Activated CD8-positive, alpha-beta memory T cell treated with anti-CD3 and anti-CD28 coated beads, Interleukin-2, amount 50 U/mL, for 1 hour (primary cell): ENCODE measurements around the gene CAMKV.

Experiments
- DNase-seq: peaks from one replicate; pipeline ENCODE4 v3.0.0-alpha.2; 2020; ENCODE audit errors: extremely low read depth

Gene CAMKV

DNA sequence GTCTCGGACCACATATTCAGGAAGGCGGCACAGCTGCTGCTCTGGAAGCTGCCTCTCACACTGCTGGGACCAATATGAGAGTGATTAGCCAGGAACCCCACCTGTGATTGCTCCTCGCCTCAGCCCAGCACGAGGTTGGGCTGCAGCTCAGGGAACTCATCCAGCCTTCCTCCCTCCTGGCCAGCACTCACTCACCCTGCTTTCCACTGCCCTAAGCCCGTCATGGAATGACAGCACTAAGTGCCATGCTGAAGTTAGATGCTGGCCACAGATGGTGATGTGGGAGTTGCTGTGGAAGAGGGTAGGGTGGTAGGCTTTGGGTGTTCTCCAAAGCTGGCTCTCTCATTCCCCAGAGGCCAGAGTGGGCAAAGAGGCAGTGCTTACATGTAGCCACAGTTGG lies 26.6 kb upstream of the CAMKV start:
- DNase-seq = no peak

DNA sequence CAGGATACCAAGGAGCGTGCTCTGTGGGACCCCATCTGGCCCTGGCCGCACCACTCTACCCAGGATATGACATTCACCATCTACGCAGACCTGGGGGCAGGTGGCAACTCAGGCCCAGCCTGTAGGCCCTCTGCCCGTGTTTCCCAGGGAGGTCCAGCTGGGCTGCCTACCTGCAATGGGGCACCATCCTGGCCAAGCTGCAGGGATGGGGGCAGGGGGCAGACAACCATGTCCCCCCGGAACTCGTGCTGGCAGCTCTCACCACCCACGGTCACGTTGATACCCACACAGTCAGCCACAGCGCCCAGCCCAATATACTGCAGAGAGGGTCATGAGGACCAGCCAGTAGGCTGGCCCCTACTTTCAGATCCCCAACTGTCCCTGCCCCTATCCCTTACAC lies 26.1 kb upstream of the CAMKV start:
- DNase-seq = no peak

DNA sequence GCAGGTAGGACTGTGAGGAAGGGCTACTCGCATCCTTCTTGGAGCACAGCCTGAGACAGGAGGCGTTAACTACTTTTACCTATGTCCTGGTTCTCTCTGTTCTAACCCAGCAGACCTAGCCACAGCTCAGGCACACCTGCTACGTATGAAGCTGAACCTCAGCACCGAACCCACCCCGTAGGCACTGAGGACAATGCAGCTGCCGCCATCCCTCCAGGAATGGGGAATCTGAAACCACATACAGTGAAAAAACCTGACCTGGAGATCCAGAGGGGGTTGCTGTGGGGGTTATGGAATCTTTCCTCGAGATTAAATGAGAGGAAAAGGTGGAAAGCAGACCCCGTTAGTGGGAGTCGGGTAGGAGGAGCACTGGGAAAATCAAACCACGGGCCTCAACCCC lies 19.6 kb upstream of the CAMKV start:
- no peak for DNase-seq

DNA sequence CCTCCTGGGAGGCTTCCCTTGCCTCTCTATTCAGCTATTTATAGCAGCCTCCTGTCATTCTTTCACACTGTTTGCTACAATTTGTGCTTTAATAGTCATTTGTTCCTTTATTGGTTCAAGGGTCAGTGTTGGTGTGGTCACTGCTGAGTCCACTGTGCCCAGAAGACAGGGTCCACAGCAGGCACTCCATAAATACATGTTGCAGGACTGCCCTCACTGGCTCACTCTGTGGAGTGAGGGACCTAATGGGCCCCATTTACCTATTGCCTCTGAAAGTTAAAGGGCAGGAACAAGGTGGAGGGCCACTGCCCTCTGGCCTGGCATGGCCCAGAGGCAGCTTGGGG lies 17.2 kb upstream of the CAMKV start:
- DNase-seq = no peak

DNA sequence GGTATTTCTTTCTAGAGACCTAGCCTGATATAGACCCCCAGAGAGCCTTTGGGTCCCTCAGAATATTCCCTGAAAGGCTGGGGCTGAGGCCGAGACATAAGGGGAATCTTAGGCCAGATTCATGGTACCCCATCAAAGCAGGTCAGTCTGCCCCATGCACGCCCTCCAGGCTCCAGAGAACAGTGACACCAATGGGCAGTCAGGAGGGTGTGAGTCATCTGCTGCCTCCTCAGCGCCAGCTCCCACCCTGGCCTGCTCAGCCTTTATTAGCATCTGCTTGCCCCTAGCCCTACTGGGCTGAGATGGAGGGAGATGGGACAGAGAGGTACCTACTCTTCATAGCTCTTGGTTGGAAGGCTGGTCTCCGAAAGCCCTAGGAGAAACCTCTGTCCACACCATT lies 14.3 kb upstream of the CAMKV start:
- DNase-seq = no peak

DNA sequence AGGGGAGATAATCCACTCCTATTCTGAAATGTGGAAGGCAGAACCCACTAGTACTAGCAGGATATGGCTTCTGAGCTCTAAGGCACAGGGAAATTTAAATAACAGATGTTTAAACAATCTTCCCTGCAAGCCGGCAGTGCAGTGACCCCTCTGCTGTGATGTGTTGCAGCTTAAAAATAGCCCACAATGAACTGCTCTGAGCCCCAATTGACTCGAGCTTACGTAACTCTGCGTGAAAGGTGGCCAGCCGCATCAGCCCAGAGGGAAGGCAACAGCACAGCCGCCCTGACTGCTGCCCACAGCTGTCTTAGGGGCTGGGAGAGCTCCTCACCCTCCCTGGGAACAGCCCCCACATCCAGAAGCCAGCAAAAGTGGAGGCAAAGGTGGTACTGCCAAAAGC lies 12.5 kb upstream of the CAMKV start:
- DNase-seq = no peak

DNA sequence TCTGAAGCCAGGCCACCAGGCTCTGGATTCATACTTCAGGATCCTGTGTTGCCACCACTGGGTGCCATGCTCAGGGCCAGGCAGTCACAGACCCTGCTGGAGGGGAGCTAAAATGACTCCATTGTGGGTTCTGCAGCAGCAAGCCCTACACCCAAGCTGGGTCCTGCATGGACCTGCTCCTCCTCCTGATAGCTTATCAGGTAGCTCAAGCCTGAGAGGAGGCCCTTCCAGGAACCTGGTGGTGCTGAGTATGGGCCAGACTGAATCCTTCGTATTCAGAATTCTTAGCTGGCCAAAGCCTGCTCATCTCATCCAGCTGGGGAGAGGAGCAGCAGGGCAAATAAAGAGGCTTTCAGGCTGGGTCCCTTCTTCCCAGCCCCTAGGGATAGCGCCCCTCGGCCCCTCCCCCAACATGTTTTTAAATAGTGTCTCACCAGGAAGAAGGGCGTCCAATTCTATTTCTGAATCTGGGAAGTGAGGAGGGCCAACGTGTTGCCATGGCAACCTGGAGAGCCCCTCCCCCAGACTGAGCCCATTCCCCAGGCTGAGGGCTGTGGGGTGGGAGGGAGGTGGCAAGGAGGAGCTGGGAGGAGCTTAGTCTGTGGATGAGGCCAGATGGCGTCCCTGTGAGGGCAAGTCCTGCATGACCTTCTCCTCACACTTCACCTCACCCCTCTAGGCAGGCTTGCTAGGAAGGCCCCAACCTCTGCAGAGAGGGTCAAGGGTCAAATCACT lies 11.0 kb upstream of the CAMKV start:
- DNase-seq = no peak

DNA sequence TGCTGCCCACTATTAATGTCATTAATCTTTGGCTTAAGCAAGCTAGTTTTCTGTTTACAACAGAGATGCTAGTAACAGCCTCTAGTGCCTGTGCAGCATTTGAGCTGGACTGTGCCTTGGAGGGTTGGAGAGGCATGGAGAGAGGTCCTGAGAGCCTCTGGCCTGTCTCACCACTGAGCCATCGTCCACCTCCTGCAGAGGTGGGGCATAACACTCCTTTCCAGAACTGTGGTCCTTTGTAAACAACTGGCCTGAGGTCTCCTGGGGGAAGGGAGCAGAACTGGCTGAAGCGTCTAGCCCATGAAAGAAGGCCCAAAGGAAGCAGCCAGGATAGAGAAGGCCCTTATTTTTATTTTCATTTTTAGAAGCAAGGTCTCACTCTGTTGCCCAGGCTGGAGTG lies 10.0 kb upstream of the CAMKV start:
- no peak for DNase-seq

DNA sequence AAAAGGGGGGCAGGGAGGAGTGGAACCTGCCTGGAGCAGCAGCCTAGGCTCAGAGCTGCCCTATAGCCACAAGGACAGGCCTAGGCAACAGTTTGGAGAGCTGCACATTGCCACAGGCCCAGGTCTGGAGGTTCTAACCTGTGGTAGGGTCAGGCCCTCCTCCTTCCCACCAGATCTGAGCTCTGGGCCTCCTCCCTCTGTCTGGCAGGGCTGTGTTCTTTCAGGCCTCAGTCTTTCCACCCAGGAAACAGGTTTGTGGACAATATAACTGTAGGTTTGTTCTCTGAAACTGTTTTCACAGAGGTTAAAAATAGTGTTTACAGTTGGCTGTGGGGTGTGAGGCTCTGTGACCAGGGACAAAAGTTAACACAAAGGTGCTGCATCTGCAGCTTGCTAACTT lies 9.0 kb upstream of the CAMKV start:
- DNase-seq = no peak

DNA sequence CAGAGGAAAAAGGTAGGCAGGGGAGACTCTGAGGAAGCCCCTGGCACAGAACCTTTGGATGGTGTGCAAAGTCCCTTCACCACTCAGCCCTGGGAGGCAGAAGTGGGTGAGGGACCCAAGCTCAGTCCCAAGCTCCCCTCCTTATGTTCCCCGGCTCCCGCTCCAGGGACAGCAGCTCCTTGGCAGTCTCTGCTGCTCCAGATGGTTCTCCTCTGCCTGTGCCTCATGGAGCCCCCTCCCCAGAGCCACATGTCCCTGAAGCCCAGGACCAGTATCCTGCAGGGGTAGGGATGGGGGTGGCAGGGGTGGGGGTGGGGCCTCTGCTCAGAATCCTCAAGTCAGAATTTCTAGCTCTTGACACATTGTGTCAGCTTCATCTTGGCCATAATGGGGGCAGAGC lies 8.0 kb upstream of the CAMKV start:
- DNase-seq = no peak

DNA sequence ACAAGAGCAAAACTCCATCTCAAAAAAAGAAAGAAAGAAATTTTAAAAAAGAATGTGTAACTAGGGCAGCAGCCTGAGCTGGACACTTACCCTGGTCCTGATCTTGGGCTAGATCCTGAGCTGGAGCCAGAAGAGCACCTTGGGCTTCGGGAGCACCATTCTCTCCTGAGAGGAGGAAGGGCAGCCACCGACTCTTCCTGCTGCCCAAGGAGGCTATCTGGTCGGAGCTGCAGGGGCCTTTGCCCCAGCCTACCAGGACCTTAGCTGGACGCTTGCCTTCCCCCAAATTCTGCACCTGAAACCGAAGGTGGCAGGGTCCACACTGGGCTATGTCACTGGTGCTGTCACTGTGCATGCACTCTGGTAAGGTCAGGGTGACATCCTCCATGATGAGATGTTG lies 6.9 kb upstream of the CAMKV start:
- DNase-seq = no peak

DNA sequence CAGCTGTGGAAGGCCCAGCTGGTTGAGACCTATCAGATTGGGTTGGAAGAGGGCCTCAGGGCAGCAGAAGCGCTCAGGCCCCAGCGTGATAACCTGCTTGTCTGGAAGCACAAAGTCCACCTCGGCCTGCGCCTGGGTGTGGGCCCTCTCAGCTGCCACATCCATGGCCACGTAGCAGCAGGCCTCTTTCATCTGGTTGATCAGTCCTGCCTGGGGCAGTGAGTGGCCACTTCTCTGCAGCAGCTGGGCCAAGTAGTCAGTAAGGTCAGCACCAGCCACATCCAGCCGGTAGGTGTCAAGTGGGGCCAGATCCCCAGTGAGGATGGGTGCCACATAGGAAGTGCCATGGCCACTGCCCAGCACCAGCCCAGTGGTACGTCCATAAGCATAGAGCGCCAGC lies 3.9 kb upstream of the CAMKV start:
- no peak for DNase-seq

DNA sequence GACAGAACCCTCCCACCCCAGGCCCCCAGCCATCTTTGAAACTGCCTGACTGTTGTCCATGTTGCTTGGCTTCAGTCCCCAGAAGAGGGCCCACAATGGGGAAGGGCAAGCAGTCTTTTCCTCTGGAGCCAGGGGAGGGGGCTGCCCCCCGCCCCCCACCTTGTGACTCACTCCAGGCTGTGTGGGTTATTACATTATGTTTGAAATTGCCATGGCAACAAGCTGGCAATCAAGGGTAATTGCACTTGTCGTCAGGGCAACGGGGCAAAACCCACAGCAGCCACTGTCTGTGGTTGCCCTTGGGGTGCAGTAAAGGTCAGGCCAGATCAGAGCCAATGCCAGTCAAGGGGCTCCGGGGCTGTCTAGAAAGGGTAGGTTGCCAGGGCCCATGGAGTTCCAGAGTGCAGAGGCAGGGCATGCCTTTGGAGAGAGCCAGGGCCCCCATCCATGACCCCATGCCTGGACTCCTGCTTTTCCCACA lies 3.1 kb upstream of the CAMKV start:
- DNase-seq = peak; percentile 17

DNA sequence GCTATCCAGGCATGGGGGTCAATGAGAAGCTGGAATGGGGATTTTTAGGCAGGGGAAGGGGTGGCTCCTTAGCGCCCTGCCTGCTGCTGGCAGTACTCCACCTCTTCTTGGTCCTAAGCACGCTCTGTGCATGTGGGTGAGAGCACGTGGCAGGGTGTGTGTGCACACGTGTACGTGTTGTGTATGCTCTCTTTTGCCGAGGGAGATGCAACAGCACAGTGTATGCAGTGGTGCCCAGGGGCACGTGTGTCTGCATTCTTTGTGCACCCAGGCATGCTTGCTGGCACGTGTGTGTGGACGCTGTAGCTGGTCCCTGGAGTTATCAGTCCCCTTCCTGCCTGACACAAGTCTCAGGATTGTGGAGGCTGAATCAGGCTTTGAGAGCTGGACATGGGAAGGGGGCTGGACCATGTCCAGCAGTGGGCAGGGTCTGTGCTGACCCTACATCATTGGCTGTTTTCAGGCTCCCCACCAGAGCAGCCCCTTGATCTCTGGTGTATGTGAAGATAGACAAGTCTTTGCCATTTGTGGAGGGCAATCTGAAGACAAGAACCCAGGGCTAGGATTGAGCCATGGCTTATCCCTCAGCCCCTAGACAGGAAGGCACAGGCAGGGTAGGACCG lies 1.9 kb upstream of the CAMKV start:
- DNase-seq = no peak

DNA sequence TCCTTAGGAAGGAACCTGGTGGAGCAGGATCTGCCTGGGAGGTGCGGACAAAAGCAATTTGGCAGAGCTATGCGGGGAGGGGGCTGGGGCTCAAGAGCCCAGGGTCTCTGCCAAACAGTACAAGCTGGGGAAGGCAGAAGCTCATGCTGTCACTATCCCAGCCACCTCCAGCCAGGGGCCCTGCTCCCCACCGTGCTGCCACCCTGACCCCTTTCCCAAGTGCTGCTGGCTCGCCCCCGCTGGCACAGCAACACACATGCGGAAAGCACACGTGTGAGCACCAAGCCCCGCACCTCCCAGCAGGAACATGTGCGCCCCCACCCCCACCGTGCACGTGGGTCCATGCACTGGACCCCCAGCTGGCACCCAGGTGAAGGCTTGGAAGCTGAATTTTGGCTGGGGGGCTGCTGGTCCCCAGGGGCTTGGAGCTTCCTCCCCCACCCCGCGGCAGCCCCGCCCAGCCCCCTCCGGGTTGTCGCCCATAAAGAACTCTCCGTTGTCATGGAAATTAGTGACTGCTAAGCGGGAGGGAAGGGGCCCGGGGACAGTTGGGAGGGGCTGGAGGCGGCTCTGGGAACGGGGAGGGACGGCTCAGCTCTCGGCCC lies 742 bp downstream of the CAMKV start:
- no peak for DNase-seq

DNA sequence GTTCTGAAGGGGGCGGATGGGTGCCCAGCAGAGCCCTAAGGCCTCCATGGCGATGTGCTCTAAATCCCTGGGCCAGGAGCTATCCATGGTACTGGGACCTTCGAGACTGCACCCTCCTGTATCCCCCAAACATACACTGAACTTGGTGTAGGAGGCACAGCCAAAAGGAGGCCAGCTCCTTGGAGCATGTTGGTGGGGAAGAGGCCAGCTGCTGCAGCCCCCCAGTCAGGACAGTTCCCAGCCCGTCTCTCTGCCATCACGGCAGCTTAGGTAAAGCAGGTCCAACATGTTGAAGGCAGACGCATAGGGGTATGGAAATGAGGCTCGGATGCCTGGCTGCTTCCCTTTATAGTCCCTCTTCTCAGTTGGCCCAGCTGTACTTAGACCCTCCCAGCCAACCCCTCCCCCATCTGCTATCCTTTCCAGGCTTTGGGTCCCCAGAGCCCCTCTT lies 1.8 kb downstream of the CAMKV start:
- no peak for DNase-seq

DNA sequence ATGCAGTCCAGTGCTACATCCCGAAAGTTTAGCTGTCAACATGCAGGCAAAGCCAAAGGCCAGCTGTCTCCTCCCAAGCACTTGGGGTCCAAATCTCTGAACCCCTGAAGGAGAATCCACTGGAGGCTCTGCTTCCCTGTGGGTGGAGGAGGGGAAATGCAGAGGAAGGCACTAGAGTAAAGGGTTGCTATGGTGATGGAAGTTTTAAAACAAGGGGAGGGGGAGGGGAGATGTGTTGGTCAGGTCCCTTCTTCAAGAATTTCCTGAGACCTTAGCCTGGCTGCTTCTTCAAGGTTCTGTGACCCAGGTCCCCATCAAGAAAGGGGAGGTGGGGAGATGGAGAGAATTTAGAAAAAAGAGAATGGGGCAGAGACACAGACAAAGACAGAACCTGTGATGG lies 2.3 kb downstream of the CAMKV start:
- no peak for DNase-seq

DNA sequence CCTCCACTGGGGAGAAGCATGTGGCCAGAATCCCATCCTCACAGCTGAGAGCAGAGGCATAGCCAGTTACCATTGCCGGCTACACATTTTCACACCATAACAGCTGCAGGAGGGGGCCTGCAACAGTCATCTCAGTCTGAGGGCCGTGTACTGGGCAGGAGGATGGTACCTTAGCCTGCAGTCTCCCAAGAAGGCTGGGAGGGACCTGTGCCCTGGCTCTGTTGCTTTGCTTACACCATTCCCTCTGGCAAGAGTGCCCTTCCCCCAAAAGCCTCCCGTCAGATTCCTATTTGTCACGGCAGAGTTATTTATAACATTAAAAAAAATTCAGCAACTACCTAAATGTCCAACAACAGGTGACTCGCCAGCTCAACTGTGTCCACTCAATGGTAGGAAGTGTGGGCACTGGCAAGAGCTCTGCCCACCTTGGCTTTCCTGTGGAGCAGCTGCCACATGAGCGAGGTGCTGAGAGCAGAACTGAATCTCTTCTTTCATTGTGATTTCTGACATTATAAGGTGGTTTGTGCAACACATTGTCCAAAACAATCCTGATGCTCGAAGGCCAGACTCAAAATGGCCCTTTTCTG lies 4.4 kb downstream of the CAMKV start:
- no peak for DNase-seq

DNA sequence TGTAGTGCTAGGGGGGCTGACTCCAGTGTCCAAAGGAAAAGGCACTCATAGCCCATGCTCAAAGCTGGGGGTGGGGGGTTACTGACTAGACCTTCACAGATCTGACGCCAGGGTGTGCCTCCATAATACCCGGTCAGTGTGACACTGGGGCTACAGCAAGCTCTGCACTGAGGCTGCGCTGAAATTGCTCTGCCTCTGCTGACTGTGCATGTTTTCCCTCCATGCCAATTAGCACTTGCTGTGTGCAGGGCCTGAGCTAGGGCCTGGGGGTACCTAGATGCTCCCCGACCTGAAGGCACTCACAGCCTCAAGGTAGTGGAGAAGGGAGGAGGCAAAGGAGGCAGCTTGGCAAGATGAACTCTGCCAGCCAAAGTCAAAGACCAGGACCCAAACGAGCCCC lies 5.2 kb downstream of the CAMKV start:
- DNase-seq = no peak

DNA sequence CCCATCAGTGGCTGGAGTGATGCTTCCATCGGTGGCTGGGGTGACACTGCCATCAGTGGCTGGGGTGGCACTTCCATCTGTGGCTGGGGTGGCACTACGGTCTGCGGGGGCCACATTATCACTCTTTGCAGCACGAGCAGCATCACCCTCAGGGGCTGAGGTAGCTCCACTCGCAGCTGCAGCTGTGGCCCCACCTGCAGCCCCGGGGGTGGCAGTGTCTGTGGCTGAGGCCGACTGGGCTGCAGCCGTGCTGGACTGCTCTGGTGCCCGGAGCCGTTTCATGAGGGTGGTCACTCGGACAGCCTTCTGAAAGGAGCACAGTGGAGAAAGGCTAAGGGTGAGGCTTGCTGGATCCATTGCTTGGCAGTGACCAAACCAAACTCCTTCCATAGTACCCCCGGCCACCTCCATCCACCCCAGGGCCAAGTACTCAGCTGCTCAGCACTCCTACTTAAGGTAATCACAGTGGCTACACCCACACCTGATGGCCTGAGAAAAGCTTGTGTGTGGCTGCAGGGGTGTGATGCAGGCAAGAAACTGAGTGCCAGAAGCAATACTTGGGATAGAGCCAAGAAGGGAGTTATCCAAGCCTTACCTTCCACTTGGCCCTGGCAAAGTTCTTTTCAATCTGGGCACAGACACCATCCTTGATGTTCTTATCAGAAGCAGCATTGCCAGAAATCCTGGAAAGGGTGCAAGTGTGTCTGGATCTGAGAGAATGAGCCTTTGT lies 10.0 kb downstream of the CAMKV start:
- DNase-seq = no peak

DNA sequence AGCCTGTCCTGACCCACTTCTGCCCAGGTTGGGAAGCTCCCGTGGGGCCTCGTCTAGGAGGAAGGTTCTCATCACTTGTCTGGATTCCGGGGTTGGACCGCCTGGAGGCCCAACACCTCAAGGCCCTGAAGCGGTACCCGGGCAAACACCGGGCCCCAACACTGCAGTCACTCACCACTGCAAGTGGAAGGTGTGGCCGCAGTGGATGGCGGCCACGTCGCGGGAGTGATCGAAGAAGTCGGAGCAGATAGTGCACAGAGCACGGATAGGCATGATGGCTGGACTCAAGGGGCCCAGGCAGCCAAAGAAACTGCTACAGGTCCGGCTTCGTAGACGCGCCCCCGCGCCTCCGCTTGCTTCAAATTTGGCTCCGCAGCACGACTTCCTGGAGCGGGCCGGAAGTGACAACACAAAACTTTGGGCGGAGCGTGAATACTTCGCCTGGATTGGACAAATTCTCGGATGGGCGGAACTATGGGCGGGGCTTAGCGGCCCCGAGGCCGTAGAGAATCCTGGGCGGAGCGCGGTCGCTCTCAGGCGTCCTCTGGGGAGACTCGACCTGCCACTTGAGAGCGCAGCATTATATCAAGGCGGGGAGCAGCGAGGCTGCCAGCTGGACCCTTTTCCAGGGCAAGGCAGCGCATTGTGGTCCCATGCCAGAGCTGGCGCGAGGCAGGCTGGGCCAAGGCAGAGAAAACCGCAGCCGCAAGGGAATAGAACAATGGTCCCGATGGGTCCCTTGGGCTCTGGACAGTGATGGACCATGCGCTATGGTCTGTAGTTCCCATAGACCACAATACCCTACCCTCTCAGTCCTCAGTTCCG lies 13.3 kb downstream of the CAMKV start, which contains the start of gene TRAIP:
TRAIP (minus strand) TSS at position 384 of the 825 bp plus-strand sequence; CDS start at position 273, 111 bp downstream.
- DNase-seq = peak; percentile 81
